ENCODE data around the gene EVL. TPM values are rescaled to one million over a fixed set of nuclear protein-coding genes. Genes with fewer than 3 reads are reported as not detected.
A peak's percentile ranks its signal among the peaks of the same experiment; 100 is the strongest.
"Not testable (repeated sequence)": the region's sequence is repeated elsewhere in the genome, so short reads cannot be mapped to it uniquely, and the experiment has no call there.

Gene EVL
- polyA plus RNA-seq, 2 of the 4 experiments (the other 2 are of a cell fraction): 14.8 to 32.9 TPM

DNA sequence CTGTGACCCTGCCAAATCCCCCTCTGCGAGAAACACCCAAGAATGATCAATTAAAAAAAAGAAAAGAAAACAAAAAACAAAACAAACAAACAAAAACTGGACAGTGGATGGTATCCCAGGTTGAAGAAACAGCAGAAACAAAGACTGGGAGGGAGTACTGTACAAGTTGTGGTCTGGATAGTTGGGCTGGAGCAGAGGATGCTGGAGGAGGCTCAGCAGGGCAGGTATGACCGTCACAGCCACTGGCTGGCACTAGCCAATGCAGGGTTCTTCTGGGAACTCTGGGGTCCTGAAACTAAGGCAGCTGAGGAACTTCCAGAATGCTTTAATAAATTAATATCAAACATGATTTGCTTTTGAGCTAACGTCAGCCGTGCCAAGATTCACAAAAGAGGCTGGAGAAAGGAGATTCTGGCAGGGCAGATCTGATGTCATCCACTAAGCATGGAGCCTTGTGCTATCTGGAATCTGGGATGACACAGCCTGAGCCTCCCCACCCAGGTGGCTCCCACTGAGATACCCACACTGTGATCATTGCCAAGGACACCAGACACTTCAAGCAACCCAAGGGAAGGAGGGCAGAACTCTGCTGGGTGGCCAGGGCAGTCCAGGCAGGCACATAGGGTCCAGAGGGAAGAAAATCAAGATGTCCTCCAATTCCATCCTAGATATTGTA is 116.8 kb downstream of the EVL start:
- ATAC-seq: peak; percentile 68 to 83; a peak in 5 of 6 replicates
- Histone ChIP-seq H3K4me2 (peak overlapping the region; percentile 11; the same call in 1 of the 3 replicates), H3K4me1 (peaks cover 13% of the 10 kb centered on the region; the same call in 2 of the 3 replicates), H3K27ac (peak overlapping the region; percentile 40 to 50; a peak in 5 of 6 replicates)
- CTCF ChIA-PET: interaction anchor here (4.2 kb wide), 1 partner anchor 11 kb away, joined by 21 read pairs; no protein-coding TSS in a partner anchor
- FAIRE-seq; POLR2A ChIA-PET; H3K4me3 ChIP-seq; H3K9me3 ChIP-seq; TF ChIP-seq FOSL2 (IDR thresholded peaks at IDR 0.05): not testable (repeated sequence)
- DNase-seq (ENCODE audit: low read depth in 1 of 2, low spot score in 1 of 2): peak in 1 of 2 experiments; percentile 70
- WGBS (ENCODE audit: missing lambda C conversion rate): 23% methylated on average over 3 of the region's 4 CpGs
- TF ChIP-seq JUN (IDR thresholded peaks at IDR 0.05) (0 out of 5 replicates have a peak, but pooled peaks of 1 of the 2 experiments have one; percentile 26), FOSL2 (CRISPR knock-in tag; IDR thresholded peaks at IDR 0.05) (0 out of 2 replicates have a peak, but pooled peaks have one; percentile 5)

DNA sequence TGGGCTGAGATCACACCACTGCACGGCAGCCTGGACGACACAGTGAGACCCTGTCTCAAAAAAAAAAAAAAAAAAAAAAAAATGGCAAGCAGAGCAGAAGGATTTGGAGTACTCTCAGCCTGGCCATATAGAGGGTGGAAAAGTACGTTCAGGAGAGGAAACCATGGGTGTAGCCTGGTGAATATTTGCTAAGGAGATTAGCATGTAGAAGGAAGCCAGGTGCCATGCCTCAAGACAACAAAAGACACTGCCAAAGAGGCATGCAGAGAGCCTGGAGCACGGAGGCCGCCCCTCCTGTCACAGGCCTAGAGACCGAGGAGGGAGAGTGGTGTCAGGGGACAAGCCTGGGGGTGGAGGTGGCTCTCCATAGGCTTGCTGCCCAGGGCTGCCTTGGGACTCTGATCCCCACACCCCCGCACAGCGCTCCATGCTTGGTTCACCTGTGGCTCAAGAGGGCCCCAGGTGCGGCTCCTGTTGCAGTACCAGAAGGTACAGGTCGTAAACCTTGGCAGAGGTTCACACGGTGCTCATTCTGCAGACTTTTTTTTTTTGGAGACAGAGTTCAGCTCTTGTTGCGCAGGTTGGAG is 122.1 kb downstream of the EVL start:
- POLR2A ChIA-PET: no interaction called here
- Histone ChIP-seq H3K9me3 (no peaks in the 10 kb centered on the region), H3K4me1 (peaks cover 13% of the 10 kb centered on the region), H3K27ac (no peak overlapping the region), H3K4me2 (no peak overlapping the region), H3K4me3 (no peak overlapping the region)
- 84% methylated on average over 12 of the region's 12 CpGs for WGBS (ENCODE audit: missing lambda C conversion rate)
- no peak; a peak in 2 of 6 replicates for ATAC-seq
- no peak for FAIRE-seq
- no peak for DNase-seq (ENCODE audit: low read depth in 1 of 2, low spot score in 1 of 2)
- CTCF ChIA-PET: interaction anchor here (1.2 kb wide), 1 partner anchor 206 kb away, joined by 4 read pairs; no protein-coding TSS in a partner anchor
- TF ChIP-seq CHD4 (IDR thresholded peaks at IDR 0.05; ENCODE audit: borderline replicate concordance) (no peak), CEBPB (IDR thresholded peaks at IDR 0.05) (no peak), ZSCAN20 (CRISPR knock-in tag; IDR thresholded peaks at IDR 0.05) (no peak), ZC3H11A (IDR thresholded peaks at IDR 0.05) (no peak), MYC (IDR thresholded peaks at IDR 0.05; ENCODE audit: borderline replicate concordance, low read length) (no peak), FOSL2 (IDR thresholded peaks at IDR 0.05) (no peak), FOSL2 (CRISPR knock-in tag; IDR thresholded peaks at IDR 0.05) (no peak), JUN (IDR thresholded peaks at IDR 0.05) (no peak)
- TF ChIP-seq, protein P1, sequence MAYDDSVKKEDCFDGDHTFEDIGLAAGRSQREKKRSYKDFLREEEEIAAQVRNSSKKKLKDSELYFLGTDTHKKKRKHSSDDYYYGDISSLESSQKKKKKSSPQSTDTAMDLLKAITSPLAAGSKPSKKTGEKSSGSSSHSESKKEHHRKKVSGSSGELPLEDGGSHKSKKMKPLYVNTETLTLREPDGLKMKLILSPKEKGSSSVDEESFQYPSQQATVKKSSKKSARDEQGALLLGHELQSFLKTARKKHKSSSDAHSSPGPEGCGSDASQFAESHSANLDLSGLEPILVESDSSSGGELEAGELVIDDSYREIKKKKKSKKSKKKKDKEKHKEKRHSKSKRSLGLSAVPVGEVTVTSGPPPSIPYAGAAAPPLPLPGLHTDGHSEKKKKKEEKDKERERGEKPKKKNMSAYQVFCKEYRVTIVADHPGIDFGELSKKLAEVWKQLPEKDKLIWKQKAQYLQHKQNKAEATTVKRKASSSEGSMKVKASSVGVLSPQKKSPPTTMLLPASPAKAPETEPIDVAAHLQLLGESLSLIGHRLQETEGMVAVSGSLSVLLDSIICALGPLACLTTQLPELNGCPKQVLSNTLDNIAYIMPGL (CRISPR knock-in tag; IDR thresholded peaks at IDR 0.05; ENCODE audit: borderline replicate concordance): no peak

DNA sequence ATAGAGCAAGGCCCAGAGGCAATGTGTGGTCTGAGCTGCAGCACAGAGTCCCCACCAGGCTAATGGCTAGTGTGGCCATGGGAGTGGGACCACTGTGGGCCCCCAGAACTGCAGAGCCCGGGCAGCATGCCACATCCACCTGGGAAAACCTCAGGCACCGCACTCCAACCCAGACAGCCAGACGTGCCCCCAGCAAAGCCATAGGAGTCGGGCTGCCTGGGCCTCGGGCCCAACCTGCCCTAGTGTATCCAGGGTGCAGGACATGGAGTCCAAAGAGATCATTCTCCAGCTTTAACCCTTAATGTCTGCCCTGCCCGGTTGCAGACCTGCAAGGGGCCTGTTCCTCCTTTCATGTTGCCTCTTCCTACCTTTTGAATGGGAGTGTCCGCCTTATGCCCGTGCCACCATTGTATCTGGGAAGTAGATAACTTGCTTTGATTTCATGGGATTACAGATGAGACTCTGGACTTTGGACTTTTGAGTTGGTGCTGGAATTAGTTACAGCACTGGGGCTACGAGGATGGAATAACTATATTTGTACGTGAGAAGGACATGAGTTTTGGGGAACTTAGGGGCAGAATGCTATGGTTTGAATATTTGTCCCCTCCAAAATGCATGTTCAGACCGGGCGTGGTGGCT is 123.3 kb downstream of the EVL start:
- Histone ChIP-seq H3K4me2 (no peak overlapping the region), H3K4me3 (no peak overlapping the region), H3K4me1 (peaks cover 12% of the 10 kb centered on the region), H3K27ac (0 out of 6 replicates have a peak overlapping the region, but pooled peaks of 1 of the 2 experiments have one; percentile 31), H3K9me3 (no peaks in the 10 kb centered on the region)
- no peak for ATAC-seq
- FAIRE-seq: no peak
- 82% methylated on average over 10 of the region's 12 CpGs for WGBS (ENCODE audit: missing lambda C conversion rate)
- ChIA-PET POLR2A (no interaction called here), CTCF (interaction anchor here (1.2 kb wide), 1 partner anchor 207 kb away, joined by 4 read pairs; no protein-coding TSS in a partner anchor)
- TF ChIP-seq POLR2A (IDR thresholded peaks at IDR 0.05; ENCODE audit: low read length) (no peak), ZFP36 (IDR thresholded peaks at IDR 0.05; ENCODE audit: borderline replicate concordance, partially characterized antibody) (no peak), ESRRA (IDR thresholded peaks at IDR 0.05; ENCODE audit: borderline replicate concordance, low read length) (no peak), GATA3 (IDR thresholded peaks at IDR 0.05; ENCODE audit: borderline replicate concordance) (no peak), ZSCAN20 (CRISPR knock-in tag; IDR thresholded peaks at IDR 0.05) (no peak), RAD21 (conservative IDR thresholded peaks at IDR 0.05 in 1 of 2, IDR thresholded peaks at IDR 0.05 in 1 of 2) (no peak), TFCP2L1 (CRISPR knock-in tag; IDR thresholded peaks at IDR 0.05) (no peak), RNF2 (IDR thresholded peaks at IDR 0.05; ENCODE audit: borderline replicate concordance, low read depth) (no peak), BHLHE40 (IDR thresholded peaks at IDR 0.05; ENCODE audit: low read depth, low read length) (no peak), HOXA7 (CRISPR knock-in tag; IDR thresholded peaks at IDR 0.05) (no peak), NFE2L2 (conservative IDR thresholded peaks at IDR 0.05; ENCODE audit: low read length) (no peak), NR3C1 (IDR thresholded peaks at IDR 0.05) (no peak), CEBPB (IDR thresholded peaks at IDR 0.05) (no peak), JUNB (IDR thresholded peaks at IDR 0.05) (no peak), EP300 (IDR thresholded peaks at IDR 0.05) (no peak)
- TF ChIP-seq, protein P2, sequence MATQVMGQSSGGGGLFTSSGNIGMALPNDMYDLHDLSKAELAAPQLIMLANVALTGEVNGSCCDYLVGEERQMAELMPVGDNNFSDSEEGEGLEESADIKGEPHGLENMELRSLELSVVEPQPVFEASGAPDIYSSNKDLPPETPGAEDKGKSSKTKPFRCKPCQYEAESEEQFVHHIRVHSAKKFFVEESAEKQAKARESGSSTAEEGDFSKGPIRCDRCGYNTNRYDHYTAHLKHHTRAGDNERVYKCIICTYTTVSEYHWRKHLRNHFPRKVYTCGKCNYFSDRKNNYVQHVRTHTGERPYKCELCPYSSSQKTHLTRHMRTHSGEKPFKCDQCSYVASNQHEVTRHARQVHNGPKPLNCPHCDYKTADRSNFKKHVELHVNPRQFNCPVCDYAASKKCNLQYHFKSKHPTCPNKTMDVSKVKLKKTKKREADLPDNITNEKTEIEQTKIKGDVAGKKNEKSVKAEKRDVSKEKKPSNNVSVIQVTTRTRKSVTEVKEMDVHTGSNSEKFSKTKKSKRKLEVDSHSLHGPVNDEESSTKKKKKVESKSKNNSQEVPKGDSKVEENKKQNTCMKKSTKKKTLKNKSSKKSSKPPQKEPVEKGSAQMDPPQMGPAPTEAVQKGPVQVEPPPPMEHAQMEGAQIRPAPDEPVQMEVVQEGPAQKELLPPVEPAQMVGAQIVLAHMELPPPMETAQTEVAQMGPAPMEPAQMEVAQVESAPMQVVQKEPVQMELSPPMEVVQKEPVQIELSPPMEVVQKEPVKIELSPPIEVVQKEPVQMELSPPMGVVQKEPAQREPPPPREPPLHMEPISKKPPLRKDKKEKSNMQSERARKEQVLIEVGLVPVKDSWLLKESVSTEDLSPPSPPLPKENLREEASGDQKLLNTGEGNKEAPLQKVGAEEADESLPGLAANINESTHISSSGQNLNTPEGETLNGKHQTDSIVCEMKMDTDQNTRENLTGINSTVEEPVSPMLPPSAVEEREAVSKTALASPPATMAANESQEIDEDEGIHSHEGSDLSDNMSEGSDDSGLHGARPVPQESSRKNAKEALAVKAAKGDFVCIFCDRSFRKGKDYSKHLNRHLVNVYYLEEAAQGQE (IDR thresholded peaks at IDR 0.05): no peak
- TF ChIP-seq, protein P3, sequence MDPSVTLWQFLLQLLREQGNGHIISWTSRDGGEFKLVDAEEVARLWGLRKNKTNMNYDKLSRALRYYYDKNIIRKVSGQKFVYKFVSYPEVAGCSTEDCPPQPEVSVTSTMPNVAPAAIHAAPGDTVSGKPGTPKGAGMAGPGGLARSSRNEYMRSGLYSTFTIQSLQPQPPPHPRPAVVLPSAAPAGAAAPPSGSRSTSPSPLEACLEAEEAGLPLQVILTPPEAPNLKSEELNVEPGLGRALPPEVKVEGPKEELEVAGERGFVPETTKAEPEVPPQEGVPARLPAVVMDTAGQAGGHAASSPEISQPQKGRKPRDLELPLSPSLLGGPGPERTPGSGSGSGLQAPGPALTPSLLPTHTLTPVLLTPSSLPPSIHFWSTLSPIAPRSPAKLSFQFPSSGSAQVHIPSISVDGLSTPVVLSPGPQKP (IDR thresholded peaks at IDR 0.05; ENCODE audit: low read depth, low read length): no peak
- DNase-seq (ENCODE audit: low read depth in 1 of 2, low spot score in 1 of 2): no peak
